ENCODE data around the gene CGAS. TPM values are rescaled to one million over a fixed set of nuclear protein-coding genes. Genes with fewer than 3 reads are reported as not detected.

The CGAS gene
- total and polyA plus RNA-seq, 2 of the 13 experiments (the other 11 are each of a cell fraction or from before 2014, with no cell fraction given) = 0.03 to 0.07 TPM

GRCh38 chr6:73389854-73390253 lies 62.2 kb downstream of the CGAS start (continued):
- TF ChIP-seq THYN1 (CRISPR knock-in tag; IDR thresholded peaks at IDR 0.05; ENCODE audit: borderline replicate concordance, low read depth) (no peak), RBM22 (optimal IDR thresholded peaks at IDR 0.05; ENCODE audit: low read length) (no peak), ZMYM4 (CRISPR knock-in tag; IDR thresholded peaks at IDR 0.05) (no peak), RARG (CRISPR knock-in tag; IDR thresholded peaks at IDR 0.05; ENCODE audit: low read depth) (no peak)

GRCh38 chr6:73388800-73389512 lies 63.1 kb downstream of the CGAS start:
- in situ Hi-C loops (cut with HindIII; ENCODE audit: extremely low pct_ligation_motif_present, low pct_unique_long_range_greater_than_20kb) = no loop called here
- ChIA-PET CTCF (ENCODE audit: low intra/inter-chr PET ratio, low total read pairs) (interaction anchor here (1.8 kb wide), 1 partner anchor 103 kb away, joined by 5 read pairs; no protein-coding TSS in a partner anchor), POLR2A (no interaction called here)
- WGBS (ENCODE audit: low lambda C conversion rate) = 4% methylated on average over 14 of the region's 38 CpGs
- Histone ChIP-seq H3K27me3 (ENCODE audit: control insufficient read depth in 1 of 2, insufficient read depth in 2 of 2, low read length in 2 of 2) (peaks cover 0 to 6% of the 10 kb centered on the region in 2 experiments; a peak in 3 of 5 replicates), H4K20me1 (ENCODE audit: insufficient read depth, low read length) (no peaks in the 10 kb centered on the region), H2AFZ (ENCODE audit: low read length) (peak overlapping the region; percentile 92), H3K9me3 (ENCODE audit: low read length) (no peaks in the 10 kb centered on the region), H3K36me3 (replicated peaks in 1 of 2; ENCODE audit: control insufficient read depth in 1 of 2, insufficient read depth in 2 of 2, low read length in 2 of 2) (no peaks in the 10 kb centered on the region), H3K4me2 (ENCODE audit: low read depth, low read length) (peak overlapping the region; percentile 91), H3K9ac (ENCODE audit: insufficient read depth, low read depth, low read length) (peak overlapping the region; percentile 34; the same call in 1 of the 2 replicates), H3K27ac (ENCODE audit: extremely low read length, insufficient read depth, low read length) (no peak overlapping the region), H3K4me1 (ENCODE audit: insufficient read depth, low read length) (0 out of 2 replicates have a peak, but pooled peaks cover 6% of the 10 kb centered on the region), H3K4me3 (replicated peaks in 1 of 3; ENCODE audit: insufficient read depth in 1 of 3, low read depth in 2 of 3, low read length in 3 of 3) (peak overlapping the region; percentile 55 to 74 (median 62)), H3K79me2 (ENCODE audit: insufficient read depth, low read length) (no peaks in the 10 kb centered on the region)
- peak; percentile 91 for ATAC-seq
- BruUV-seq (replicated peaks) = no TSS peak
- peak; percentile 32 for FAIRE-seq
- intact Hi-C loops (cut with micrococcal nuclease; ENCODE audit: unreplicated experiment) = loop anchor here (1.0 kb wide), 1 partner anchor 104 kb away; no protein-coding TSS in a partner anchor
- DNase-seq (ENCODE audit: low spot score) = peak; percentile 5
- TF ChIP-seq UBTF (CRISPR knock-in tag; IDR thresholded peaks at IDR 0.05) (0 out of 2 replicates have a peak, but pooled peaks have one; percentile 21), CBX5 (CRISPR knock-in tag; IDR thresholded peaks at IDR 0.05; ENCODE audit: borderline replicate concordance) (no peak), RBM22 (optimal IDR thresholded peaks at IDR 0.05; ENCODE audit: low read length) (no peak), SRF (IDR thresholded peaks at IDR 0.05; ENCODE audit: low read depth, low read length) (no peak), DMTF1 (CRISPR knock-in tag; IDR thresholded peaks at IDR 0.05) (no peak), ZBTB1 (CRISPR knock-in tag; IDR thresholded peaks at IDR 0.05; ENCODE audit: borderline replicate concordance) (no peak), TBL1XR1 (IDR thresholded peaks at IDR 0.05; ENCODE audit: borderline replicate concordance, low read length, partially characterized antibody) (no peak), KDM2A (CRISPR knock-in tag; IDR thresholded peaks at IDR 0.05; ENCODE audit: borderline replicate concordance, low read depth) (peak; percentile 54), SNAPC5 (CRISPR knock-in tag; IDR thresholded peaks at IDR 0.05; ENCODE audit: borderline replicate concordance) (no peak), ISL2 (CRISPR knock-in tag; IDR thresholded peaks at IDR 0.05) (no peak), PAX8 (CRISPR knock-in tag; IDR thresholded peaks at IDR 0.05; ENCODE audit: borderline replicate concordance) (no peak), ISX (CRISPR knock-in tag; conservative IDR thresholded peaks at IDR 0.05) (no peak), TIGD3 (CRISPR knock-in tag; IDR thresholded peaks at IDR 0.05; ENCODE audit: borderline replicate concordance) (no peak)
